K562 (cell line): ENCODE measurements around the gene FADS6. TPM values are rescaled to one million over a fixed set of nuclear protein-coding genes. Genes with fewer than 3 reads are reported as not detected.

Experiments used
- FOXM1 ChIP-seq, 2 experiments: fragments of 450-650 bp in 1 of 2; sonication (generic) in 1 of 2; formaldehyde crosslinking in 1 of 2; IDR thresholded peaks; 2 replicates each; pipeline versions ENCODE4 v1.6.1 to v1.9.0; 2017 to 2022; ENCODE audit warnings: low read depth in 2 of 2, mild to moderate bottlenecking in 2 of 2, missing genetic modification reagents in 1 of 2, moderate library complexity in 1 of 2
- MGA ChIP-seq: fragments of 450-650 bp; IDR thresholded peaks from 2 replicates; pipeline ENCODE4 v1.6.1; 2016; ENCODE audit warnings: mild to moderate bottlenecking, moderate library complexity
- MXI1 ChIP-seq: IDR thresholded peaks from 2 replicates; pipeline ENCODE4 v1.6.1; 2011; ENCODE audit warnings: low read depth, mild to moderate bottlenecking, improper control_type of control experiment, low read length
- RFX7 ChIP-seq: fragments of 250-450 bp; sonication (Bioruptor Pico); IDR thresholded peaks from 2 replicates; pipeline ENCODE4 v1.5.1; 2021; ENCODE audit warnings: mild to moderate bottlenecking
- THAP12 ChIP-seq: fragments of 250-450 bp; sonication (Bioruptor Pico); IDR thresholded peaks from 2 replicates; pipeline ENCODE4 v1.9.0; 2021; ENCODE audit warnings: mild to moderate bottlenecking, inconsistent platforms
- ZNF253 ChIP-seq: fragments of 250-450 bp; sonication (Bioruptor Pico); conservative IDR thresholded peaks from 2 replicates; pipeline ENCODE4 v1.6.1; 2021; ENCODE audit warnings: mild to moderate bottlenecking
- ZNF518B ChIP-seq: fragments of 250-450 bp; sonication (Bioruptor Pico); IDR thresholded peaks from 2 replicates; pipeline ENCODE4 v1.5.0; 2021; ENCODE audit warnings: mild to moderate bottlenecking, moderate library complexity
- polyA plus RNA-seq, 8 experiments: library from polyadenylated mRNA; depleted of rRNA in 4 of 8; stranded (reverse) in 5 of 8; unstranded in 3 of 8; fragments of >200 nt; fragmentation: Nextera tagmentation in 2 of 8; fragmentation: Illumina TruSeq in 1 of 8; extraction: Ambion mirVana in 2 of 8; extraction: Trizol in 1 of 8; gene quantifications; 2 replicates each; pipeline versions ENCODE4 v1.2.1 to v1.2.3, GENCODE V29; 2011 to 2014; ENCODE audit warnings: inconsistent platforms in 1 of 8, missing spikeins in 1 of 8
- total RNA-seq, 7 experiments: library from RNA; depleted of rRNA in 6 of 7; stranded (reverse); fragments of >200 nt in 6 of 7; fragmentation: Illumina TruSeq in 2 of 7; extraction: Trizol in 2 of 7; gene quantifications; 2 replicates each; pipeline versions ENCODE4 v1.2.1 to v1.2.3, GENCODE V29; 2011 to 2021; ENCODE audit warnings: low replicate concordance in 1 of 7

The FADS6 gene
- total and polyA plus RNA-seq, 9 of the 15 experiments (the other 6 are each of a cell fraction or from before 2014, with no cell fraction given), result 0.18 to 0.22 TPM; not detected in 7

GRCh38 chr17:74875977-74876593, 17.3 kb downstream of the FADS6 start (continued):
- TF ChIP-seq MGA, result peak; percentile 83
- TF ChIP-seq ZNF518B, result no peak
- TF ChIP-seq MXI1, result no peak
- peak; percentile 40; the same call in 1 of the 2 replicates for TF ChIP-seq FOXM1 (IDR thresholded peaks at IDR 0.05; ENCODE audit: low read depth)
- no peak for TF ChIP-seq FOXM1 (CRISPR knock-in tag; IDR thresholded peaks at IDR 0.05; ENCODE audit: low read depth)
- TF ChIP-seq RFX7, result no peak
- TF ChIP-seq ZNF253 (CRISPR knock-in tag), result no peak
- TF ChIP-seq THAP12 (CRISPR knock-in tag), result peak; percentile 42; the same call in 1 of the 2 replicates
